ENCODE data around the gene ALDH5A1.

DNA sequence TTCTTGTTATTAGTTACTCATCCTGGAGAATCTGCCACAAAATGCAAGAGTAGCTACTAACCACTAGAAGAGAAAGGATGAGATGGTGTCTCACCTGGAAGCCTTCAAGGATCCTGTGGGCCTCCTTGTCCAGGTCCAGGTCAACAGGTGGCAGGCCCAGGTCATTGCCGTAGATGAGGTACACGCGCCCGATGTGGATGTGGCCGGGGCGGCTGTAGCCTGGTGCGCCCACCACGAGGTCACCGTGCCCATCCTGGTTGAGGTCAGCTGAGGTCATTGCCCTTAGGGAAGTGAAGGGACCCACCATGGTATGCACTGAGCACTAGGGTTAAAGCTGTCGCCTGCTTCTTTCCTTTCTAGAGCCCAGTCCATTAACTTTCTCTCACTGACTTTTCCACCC lies 40.8 kb upstream of the ALDH5A1 start:
- TF ChIP-seq ZNF565 (CRISPR knock-in tag; conservative IDR thresholded peaks at IDR 0.05; ENCODE audit: low read depth): no peak
- TF ChIP-seq, protein P1, sequence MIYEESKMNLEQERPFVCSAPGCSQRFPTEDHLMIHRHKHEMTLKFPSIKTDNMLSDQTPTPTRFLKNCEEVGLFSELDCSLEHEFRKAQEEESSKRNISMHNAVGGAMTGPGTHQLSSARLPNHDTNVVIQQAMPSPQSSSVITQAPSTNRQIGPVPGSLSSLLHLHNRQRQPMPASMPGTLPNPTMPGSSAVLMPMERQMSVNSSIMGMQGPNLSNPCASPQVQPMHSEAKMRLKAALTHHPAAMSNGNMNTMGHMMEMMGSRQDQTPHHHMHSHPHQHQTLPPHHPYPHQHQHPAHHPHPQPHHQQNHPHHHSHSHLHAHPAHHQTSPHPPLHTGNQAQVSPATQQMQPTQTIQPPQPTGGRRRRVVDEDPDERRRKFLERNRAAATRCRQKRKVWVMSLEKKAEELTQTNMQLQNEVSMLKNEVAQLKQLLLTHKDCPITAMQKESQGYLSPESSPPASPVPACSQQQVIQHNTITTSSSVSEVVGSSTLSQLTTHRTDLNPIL (CRISPR knock-in tag; IDR thresholded peaks at IDR 0.05; ENCODE audit: low read depth): no peak
- TF ChIP-seq, protein P2, sequence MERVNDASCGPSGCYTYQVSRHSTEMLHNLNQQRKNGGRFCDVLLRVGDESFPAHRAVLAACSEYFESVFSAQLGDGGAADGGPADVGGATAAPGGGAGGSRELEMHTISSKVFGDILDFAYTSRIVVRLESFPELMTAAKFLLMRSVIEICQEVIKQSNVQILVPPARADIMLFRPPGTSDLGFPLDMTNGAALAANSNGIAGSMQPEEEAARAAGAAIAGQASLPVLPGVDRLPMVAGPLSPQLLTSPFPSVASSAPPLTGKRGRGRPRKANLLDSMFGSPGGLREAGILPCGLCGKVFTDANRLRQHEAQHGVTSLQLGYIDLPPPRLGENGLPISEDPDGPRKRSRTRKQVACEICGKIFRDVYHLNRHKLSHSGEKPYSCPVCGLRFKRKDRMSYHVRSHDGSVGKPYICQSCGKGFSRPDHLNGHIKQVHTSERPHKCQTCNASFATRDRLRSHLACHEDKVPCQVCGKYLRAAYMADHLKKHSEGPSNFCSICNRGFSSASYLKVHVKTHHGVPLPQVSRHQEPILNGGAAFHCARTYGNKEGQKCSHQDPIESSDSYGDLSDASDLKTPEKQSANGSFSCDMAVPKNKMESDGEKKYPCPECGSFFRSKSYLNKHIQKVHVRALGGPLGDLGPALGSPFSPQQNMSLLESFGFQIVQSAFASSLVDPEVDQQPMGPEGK (CRISPR knock-in tag; IDR thresholded peaks at IDR 0.05; ENCODE audit: borderline replicate concordance): no peak
- no peak for TF ChIP-seq RARB (CRISPR knock-in tag; IDR thresholded peaks at IDR 0.05)
- no peak for TF ChIP-seq SNAI2 (CRISPR knock-in tag; IDR thresholded peaks at IDR 0.05)
- no peak for TF ChIP-seq ZNF70 (CRISPR knock-in tag; IDR thresholded peaks at IDR 0.05)
- TF ChIP-seq, protein P3, sequence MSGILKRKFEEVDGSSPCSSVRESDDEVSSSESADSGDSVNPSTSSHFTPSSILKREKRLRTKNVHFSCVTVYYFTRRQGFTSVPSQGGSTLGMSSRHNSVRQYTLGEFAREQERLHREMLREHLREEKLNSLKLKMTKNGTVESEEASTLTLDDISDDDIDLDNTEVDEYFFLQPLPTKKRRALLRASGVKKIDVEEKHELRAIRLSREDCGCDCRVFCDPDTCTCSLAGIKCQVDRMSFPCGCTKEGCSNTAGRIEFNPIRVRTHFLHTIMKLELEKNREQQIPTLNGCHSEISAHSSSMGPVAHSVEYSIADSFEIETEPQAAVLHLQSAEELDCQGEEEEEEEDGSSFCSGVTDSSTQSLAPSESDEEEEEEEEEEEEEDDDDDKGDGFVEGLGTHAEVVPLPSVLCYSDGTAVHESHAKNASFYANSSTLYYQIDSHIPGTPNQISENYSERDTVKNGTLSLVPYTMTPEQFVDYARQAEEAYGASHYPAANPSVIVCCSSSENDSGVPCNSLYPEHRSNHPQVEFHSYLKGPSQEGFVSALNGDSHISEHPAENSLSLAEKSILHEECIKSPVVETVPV (CRISPR knock-in tag; IDR thresholded peaks at IDR 0.05): no peak
- TF ChIP-seq ZFP30 (CRISPR knock-in tag; IDR thresholded peaks at IDR 0.05): no peak
- no peak for TF ChIP-seq ZFP3 (CRISPR knock-in tag; IDR thresholded peaks at IDR 0.05)
- TF ChIP-seq ISL1 (CRISPR knock-in tag; IDR thresholded peaks at IDR 0.05): no peak
- TF ChIP-seq TSHZ2 (CRISPR knock-in tag; IDR thresholded peaks at IDR 0.05): no peak
- no peak for TF ChIP-seq ESRRG (CRISPR knock-in tag; IDR thresholded peaks at IDR 0.05)
- no peak for TF ChIP-seq ARNTL (CRISPR knock-in tag; IDR thresholded peaks at IDR 0.05; ENCODE audit: borderline replicate concordance, low read depth)

Data from SK-N-SH treated with all-trans-retinoic acid at 6 μM for 48 hours (cell line).